H7 (cell line): Measurements from ENCODE around the gene SYDE2. TPM values are rescaled to one million over a fixed set of nuclear protein-coding genes. Genes with fewer than 3 reads are reported as not detected.

Experiments
- DNase-seq: peaks from one replicate; pipeline ENCODE4 v3.0.0; 2012
- H3K27me3 ChIP-seq: 2 replicates; pipeline ENCODE4 v1.6.0; 2011; ENCODE audit warnings: mild to moderate bottlenecking, low read length; ENCODE audit not compliant: control insufficient read depth, insufficient read depth
- H3K36me3 ChIP-seq: replicated peaks from 2 replicates; pipeline ENCODE4 v1.5.1; 2011; ENCODE audit warnings: low read length; ENCODE audit not compliant: control insufficient read depth, insufficient read depth
- H3K4me3 ChIP-seq: 2 replicates; pipeline ENCODE4 v1.5.1; 2011; ENCODE audit warnings: low read depth, mild to moderate bottlenecking, control low read depth, low read length, moderate library complexity; ENCODE audit not compliant: insufficient read depth
- total RNA-seq: library from RNA; depleted of rRNA; stranded (reverse); fragments of >200 nt; shearing (Covaris generic); gene quantifications from 2 replicates; pipeline ENCODE4 v1.2.3, GENCODE V29; 2014

Gene SYDE2
- total RNA-seq, 1 experiment from 2014 or later: 13.0 TPM

GRCh38 chr1:85135392-85135798 is 65.4 kb downstream of the SYDE2 start:
- DNase-seq: no peak
- H3K36me3 ChIP-seq: no peaks in the 10 kb centered on the region
- H3K4me3 ChIP-seq: no peak overlapping the region
- H3K27me3 ChIP-seq: no peaks in the 10 kb centered on the region

GRCh38 chr1:85134583-85135391 is 66.0 kb downstream of the SYDE2 start:
- no peak for DNase-seq
- Histone ChIP-seq H3K4me3 (no peak overlapping the region), H3K36me3 (no peaks in the 10 kb centered on the region), H3K27me3 (no peaks in the 10 kb centered on the region)

DNA sequence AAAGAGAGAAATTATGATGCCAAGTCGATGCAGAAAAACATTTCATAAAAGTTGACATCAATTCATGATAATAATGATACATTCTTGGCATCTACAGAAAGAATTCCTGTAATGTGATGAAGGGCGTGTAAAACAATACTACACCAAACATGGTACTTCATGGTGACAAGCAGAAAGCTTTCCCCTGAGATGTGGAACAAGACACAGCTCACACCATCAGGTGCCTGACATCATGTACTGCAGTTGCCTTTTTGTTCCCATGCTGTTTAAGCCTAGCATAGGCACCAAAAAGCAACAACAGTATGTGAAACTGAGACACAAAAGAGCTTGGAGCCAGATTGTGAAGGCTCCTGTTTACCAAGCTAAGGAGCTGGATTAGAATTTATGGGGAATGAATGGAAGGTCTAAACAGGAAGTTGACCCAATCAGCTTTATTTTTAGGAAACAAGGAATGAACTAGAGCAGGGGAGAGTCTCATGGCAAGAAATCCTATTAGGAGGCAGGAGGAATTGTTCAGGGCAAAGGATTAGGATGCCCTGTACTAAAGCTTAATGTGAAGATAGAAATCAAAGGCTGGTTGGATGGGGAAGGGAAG is 67.2 kb downstream of the SYDE2 start:
- H3K4me3 ChIP-seq: no peak overlapping the region
- H3K27me3 ChIP-seq: no peaks in the 10 kb centered on the region
- no peak for DNase-seq
- H3K36me3 ChIP-seq: no peaks in the 10 kb centered on the region

DNA sequence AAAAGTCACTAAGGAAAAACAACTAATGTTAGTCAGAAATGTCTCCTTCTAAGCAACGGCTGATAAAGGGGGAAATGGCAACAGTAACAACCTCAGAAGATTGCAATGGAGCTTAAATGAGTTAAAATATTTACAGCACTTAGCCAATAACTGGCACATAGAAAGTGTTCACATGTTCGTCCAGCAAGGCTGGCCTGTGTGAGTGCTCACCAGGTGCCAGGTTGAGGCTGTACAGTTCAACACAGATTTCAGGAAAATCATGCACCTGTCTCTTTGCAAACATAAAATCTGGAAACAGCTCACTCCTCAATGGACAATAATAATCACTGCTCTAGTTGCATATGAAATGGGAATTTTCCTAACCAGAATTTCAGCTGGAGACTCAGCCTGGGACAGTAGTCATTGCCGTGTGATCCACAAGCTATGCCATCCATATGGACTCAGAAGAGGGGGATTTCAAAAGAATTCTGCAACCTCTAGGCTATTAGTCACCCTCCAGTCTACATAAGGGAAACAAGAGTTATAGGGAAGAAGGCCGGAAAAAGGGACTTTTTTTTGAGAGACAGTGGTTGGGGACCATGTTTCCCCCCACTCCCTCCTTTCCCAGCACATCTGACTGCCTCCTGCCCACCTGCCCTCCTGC is 68.6 kb downstream of the SYDE2 start:
- Histone ChIP-seq H3K36me3 (no peaks in the 10 kb centered on the region), H3K4me3 (no peak overlapping the region), H3K27me3 (no peaks in the 10 kb centered on the region)
- DNase-seq: no peak

- Histone ChIP-seq H3K27me3 (no peaks in the 10 kb centered on the region), H3K4me3 (no peak overlapping the region), H3K36me3 (no peaks in the 10 kb centered on the region)
- DNase-seq: no peak
Measured at GRCh38 chr1:85128316-85128715, 72.5 kb downstream of the SYDE2 start.

DNA sequence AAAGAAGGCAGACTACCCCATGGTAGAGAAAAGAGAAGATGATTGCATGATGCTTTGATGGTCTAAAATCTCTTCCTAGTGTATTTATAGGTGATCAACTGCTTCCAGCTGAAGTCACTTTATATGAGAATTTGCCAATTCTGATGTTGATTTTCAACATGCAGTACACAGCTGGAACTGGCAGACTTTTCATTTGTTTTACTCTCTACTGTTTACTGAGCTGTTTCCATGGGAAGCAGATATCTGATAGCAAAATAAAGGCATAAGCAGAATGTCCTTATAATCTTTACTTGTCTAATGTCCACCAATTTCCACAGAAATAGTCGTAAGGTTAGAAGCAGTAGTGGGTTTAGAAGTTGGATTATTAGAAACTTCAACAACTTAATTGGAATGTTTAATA is 74.9 kb downstream of the SYDE2 start:
- no peak for DNase-seq
- Histone ChIP-seq H3K4me3 (no peak overlapping the region), H3K36me3 (no peaks in the 10 kb centered on the region), H3K27me3 (no peaks in the 10 kb centered on the region)

GRCh38 chr1:85124091-85124490 is 76.7 kb downstream of the SYDE2 start:
- no peaks in the 10 kb centered on the region for H3K36me3 ChIP-seq
- H3K27me3 ChIP-seq: no peaks in the 10 kb centered on the region
- DNase-seq: no peak

GRCh38 chr1:85122169-85122568 is 78.6 kb downstream of the SYDE2 start:
- no peak for DNase-seq
- no peaks in the 10 kb centered on the region for H3K36me3 ChIP-seq
- H3K27me3 ChIP-seq: no peaks in the 10 kb centered on the region
- no peak overlapping the region for H3K4me3 ChIP-seq

More at GRCh38 chr1:85124091-85124490, 76.7 kb downstream of the SYDE2 start:
- H3K4me3 ChIP-seq: no peak overlapping the region

DNA sequence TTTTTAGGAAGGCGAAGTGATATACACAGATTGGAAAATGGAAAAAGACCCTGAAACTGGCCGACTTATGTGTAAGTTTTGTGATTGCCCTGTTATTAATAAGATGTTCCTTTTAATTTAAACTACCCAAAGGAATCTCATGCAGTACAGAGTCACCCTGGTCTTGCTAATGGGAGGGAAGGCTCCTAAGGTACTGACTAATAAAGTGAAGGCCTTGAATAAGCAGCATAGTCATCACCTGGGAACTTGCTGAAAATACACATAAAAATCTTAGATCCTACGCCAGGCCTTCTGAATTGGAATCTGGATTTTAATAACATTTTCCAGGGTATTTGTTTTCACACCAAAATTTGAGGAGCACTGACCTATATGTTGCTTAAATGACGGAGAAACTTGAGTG is 79.1 kb downstream of the SYDE2 start:
- Histone ChIP-seq H3K4me3 (no peak overlapping the region), H3K27me3 (no peaks in the 10 kb centered on the region), H3K36me3 (no peaks in the 10 kb centered on the region)
- DNase-seq: no peak

DNA sequence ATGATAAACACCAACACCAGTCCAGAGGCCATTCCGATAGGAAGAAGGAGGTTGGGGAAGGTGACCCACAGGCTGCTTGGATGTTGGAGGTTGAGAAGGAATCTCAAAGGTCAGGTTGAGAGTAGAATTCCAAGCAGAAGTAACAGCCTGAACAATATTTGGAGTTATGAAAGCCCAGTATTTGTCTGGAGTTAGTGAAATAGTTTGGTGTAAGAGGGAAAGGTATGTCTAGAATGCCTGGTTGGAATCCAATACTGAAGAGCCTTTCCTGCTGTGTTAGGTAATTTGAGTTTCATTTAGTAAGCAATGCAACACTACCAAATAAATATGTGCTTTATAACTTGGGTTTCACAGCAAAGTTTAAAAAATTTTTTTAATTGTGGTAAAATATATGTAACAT is 82.1 kb downstream of the SYDE2 start:
- Histone ChIP-seq H3K27me3 (no peaks in the 10 kb centered on the region), H3K4me3 (no peak overlapping the region), H3K36me3 (no peaks in the 10 kb centered on the region)
- no peak for DNase-seq

DNA sequence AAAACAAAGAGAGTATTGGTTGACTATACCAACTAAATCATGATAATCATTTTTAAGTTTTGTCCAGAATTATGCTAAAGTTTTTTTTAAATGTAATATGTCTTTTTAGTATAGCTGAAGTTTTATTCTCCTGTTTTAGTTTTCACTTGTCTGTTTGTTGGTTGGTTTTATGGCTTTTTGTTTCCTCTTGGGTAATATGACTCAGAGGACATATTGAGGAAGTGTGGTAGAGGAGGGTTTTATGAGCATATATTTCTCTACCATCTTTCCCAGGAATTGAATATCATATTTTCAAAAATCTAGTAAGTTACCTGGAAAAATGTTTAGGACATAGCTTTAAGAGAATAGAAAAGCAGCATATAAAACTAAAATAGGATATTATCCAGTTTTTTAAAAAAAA is 84.0 kb downstream of the SYDE2 start:
- DNase-seq: no peak
- Histone ChIP-seq H3K4me3 (no peak overlapping the region), H3K27me3 (no peaks in the 10 kb centered on the region), H3K36me3 (no peaks in the 10 kb centered on the region)

- DNase-seq: no peak
- H3K36me3 ChIP-seq: no peaks in the 10 kb centered on the region
- no peaks in the 10 kb centered on the region for H3K27me3 ChIP-seq
- no peak overlapping the region for H3K4me3 ChIP-seq
Measured at GRCh38 chr1:85115933-85116332, 84.9 kb downstream of the SYDE2 start.

DNA sequence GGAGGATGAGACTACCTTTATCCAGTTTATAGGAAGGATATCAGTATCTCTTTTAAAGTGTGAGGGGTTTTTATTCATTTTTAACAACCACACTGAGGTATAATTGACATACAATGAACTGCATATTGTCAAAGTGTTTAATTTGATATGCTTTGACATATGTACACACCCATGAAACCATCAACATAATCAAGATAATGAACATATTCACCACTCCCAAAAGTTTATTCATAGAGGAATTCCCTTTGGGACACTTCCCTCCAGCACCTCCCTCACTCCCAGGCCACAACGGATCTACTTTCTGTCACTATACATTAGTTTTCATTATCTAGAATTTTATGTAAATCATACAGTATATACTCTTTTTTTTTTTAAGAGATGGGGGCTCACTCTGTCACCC is 89.1 kb downstream of the SYDE2 start:
- DNase-seq: no peak
- no peak overlapping the region for H3K4me3 ChIP-seq
- H3K27me3 ChIP-seq: no peaks in the 10 kb centered on the region
- no peaks in the 10 kb centered on the region for H3K36me3 ChIP-seq

- H3K36me3 ChIP-seq: no peaks in the 10 kb centered on the region
- DNase-seq: peak; percentile 79
- H3K27me3 ChIP-seq: no peaks in the 10 kb centered on the region
- H3K4me3 ChIP-seq: no peak overlapping the region
Measured at GRCh38 chr1:85109475-85109874, 91.3 kb downstream of the SYDE2 start.
